GM18867 (cell line): ENCODE results near the gene EGR1.

Experiments
- ATAC-seq: cut with Tn5 transposase; IDR thresholded peaks from one replicate; pipeline ENCODE4 v1.9.1; 2021; ENCODE audit warnings: mild to moderate bottlenecking, moderate library complexity; ENCODE audit not compliant: unreplicated experiment

EGR1 gene

GRCh38 chr5:138452720-138453119 lies 12.6 kb upstream of the EGR1 start:
- ATAC-seq: no peak

- ATAC-seq: no peak
Measured at GRCh38 chr5:138453590-138453989, 11.7 kb upstream of the EGR1 start.

GRCh38 chr5:138454121-138454520 lies 11.2 kb upstream of the EGR1 start:
- ATAC-seq: no peak

- no peak for ATAC-seq
Measured at GRCh38 chr5:138455232-138455930, 9.9 kb upstream of the EGR1 start.

- no peak for ATAC-seq
Measured at GRCh38 chr5:138457531-138458275, 7.6 kb upstream of the EGR1 start.

GRCh38 chr5:138458384-138458783 lies 6.9 kb upstream of the EGR1 start:
- ATAC-seq: no peak

GRCh38 chr5:138458856-138459255 lies 6.4 kb upstream of the EGR1 start:
- no peak for ATAC-seq

- ATAC-seq: peak; percentile 33
Measured at GRCh38 chr5:138459311-138459933, 5.9 kb upstream of the EGR1 start.

- no peak for ATAC-seq
Measured at GRCh38 chr5:138460032-138460693, 5.1 kb upstream of the EGR1 start.

- no peak for ATAC-seq
Measured at GRCh38 chr5:138461343-138462125, 3.7 kb upstream of the EGR1 start.

- ATAC-seq: no peak
Measured at GRCh38 chr5:138463419-138464007, 1.8 kb upstream of the EGR1 start.

GRCh38 chr5:138464008-138464387 lies 1.3 kb upstream of the EGR1 start:
- ATAC-seq: peak; percentile 49

GRCh38 chr5:138464388-138465260 lies 655 bp upstream of the EGR1 start:
- peak; percentile 76 for ATAC-seq

- no peak for ATAC-seq
Measured at GRCh38 chr5:138466125-138466899, 1.0 kb downstream of the EGR1 start.

- no peak for ATAC-seq
Measured at GRCh38 chr5:138466900-138467710, 1.8 kb downstream of the EGR1 start.

GRCh38 chr5:138467711-138468132 lies 2.4 kb downstream of the EGR1 start:
- no peak for ATAC-seq

GRCh38 chr5:138468133-138468965 lies 3.1 kb downstream of the EGR1 start:
- ATAC-seq: no peak
